ENCODE measurements around the gene CFAP70.

The CFAP70 gene

DNA sequence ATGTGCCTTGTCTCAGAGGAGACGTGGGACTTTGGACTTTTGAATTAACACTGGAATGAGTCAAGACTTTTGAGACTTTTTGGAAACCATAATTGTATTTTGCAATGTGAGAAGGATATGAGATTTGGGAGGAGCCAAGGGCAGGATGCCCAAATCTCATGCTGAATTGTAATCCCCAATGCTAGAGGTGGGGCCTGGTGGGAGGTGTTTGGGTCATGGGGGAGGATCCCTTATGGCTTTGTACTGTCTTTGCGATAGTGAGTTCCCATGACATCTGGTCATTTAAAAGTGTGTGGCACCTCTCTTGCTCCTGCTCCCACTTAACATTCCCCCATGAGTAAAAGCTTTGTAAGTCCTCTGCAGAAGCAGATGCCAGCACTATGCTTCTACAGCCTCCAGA is 150.8 kb downstream of the CFAP70 start:
- Histone ChIP-seq H3K27me3 (replicated peaks; ENCODE audit: control insufficient read depth, insufficient read depth, low read length, poor library complexity, severe bottlenecking) (no peaks in the 10 kb centered on the region), H3K27ac (ENCODE audit: insufficient read depth, low read length, poor library complexity, severe bottlenecking) (no peak overlapping the region), H3K36me3 (ENCODE audit: control insufficient read depth, insufficient read depth, low read length) (peaks cover 2% of the 10 kb centered on the region), H3K4me1 (ENCODE audit: control insufficient read depth, insufficient read depth, low read length, poor library complexity, severe bottlenecking) (no peaks in the 10 kb centered on the region), H3K4me3 (ENCODE audit: insufficient read depth, low read depth, low read length, poor library complexity, severe bottlenecking) (no peak overlapping the region), H3K9me3 (ENCODE audit: control insufficient read depth, low read length) (no peaks in the 10 kb centered on the region)
- no peak for DNase-seq

DNA sequence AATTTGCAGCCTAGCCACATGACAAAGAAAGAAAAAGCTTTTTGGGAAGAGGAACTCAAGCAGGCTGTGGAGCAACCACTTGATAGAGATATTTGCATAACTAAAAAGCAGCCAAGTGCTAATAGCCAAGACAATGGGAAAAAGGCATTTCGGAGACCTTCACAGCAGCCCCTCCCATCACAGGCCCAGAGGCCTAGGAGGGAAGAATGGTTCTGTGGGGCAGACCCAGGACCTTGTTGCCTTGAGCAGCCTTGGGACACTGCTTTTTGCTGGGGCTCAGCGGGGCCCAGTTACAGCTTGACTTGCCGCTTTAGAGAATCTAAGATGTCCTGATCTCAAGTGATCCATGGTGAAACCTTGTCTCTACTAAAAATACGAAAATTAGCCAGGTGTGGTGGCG is 152.3 kb downstream of the CFAP70 start:
- DNase-seq, result no peak
- no peaks in the 10 kb centered on the region for H3K27me3 ChIP-seq (replicated peaks; ENCODE audit: control insufficient read depth, insufficient read depth, low read length, poor library complexity, severe bottlenecking)
- no peaks in the 10 kb centered on the region for H3K9me3 ChIP-seq (ENCODE audit: control insufficient read depth, low read length)
- no peaks in the 10 kb centered on the region for H3K4me1 ChIP-seq (ENCODE audit: control insufficient read depth, insufficient read depth, low read length, poor library complexity, severe bottlenecking)
- H3K4me3 ChIP-seq (ENCODE audit: insufficient read depth, low read depth, low read length, poor library complexity, severe bottlenecking), result no peak overlapping the region
- peaks cover 2% of the 10 kb centered on the region for H3K36me3 ChIP-seq (ENCODE audit: control insufficient read depth, insufficient read depth, low read length)
- H3K27ac ChIP-seq (ENCODE audit: insufficient read depth, low read length, poor library complexity, severe bottlenecking), result no peak overlapping the region

DNA sequence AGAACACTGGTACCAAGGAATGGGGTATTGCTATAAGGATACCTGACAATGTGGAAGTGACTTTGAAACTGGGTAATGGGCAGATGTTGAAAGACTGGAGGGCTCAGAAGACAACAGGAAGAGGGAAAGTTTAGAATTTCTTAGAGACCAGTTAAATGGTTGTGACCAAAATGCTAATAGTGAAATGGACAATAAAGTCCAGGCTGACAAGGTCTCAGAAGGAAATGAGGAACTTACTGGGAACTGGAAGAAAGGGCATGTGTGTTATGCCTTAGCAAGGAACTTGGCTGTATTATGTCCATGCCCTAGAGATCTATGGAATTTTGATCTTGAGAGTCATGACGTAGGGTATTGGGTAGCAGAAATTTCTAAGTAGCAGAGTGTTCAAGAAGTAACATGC is 152.8 kb downstream of the CFAP70 start:
- DNase-seq, result no peak
- Histone ChIP-seq H3K27me3 (replicated peaks; ENCODE audit: control insufficient read depth, insufficient read depth, low read length, poor library complexity, severe bottlenecking) (no peaks in the 10 kb centered on the region), H3K4me3 (ENCODE audit: insufficient read depth, low read depth, low read length, poor library complexity, severe bottlenecking) (no peak overlapping the region), H3K27ac (ENCODE audit: insufficient read depth, low read length, poor library complexity, severe bottlenecking) (no peak overlapping the region), H3K36me3 (ENCODE audit: control insufficient read depth, insufficient read depth, low read length) (peaks cover 2% of the 10 kb centered on the region), H3K9me3 (ENCODE audit: control insufficient read depth, low read length) (no peaks in the 10 kb centered on the region), H3K4me1 (ENCODE audit: control insufficient read depth, insufficient read depth, low read length, poor library complexity, severe bottlenecking) (no peaks in the 10 kb centered on the region)

DNA sequence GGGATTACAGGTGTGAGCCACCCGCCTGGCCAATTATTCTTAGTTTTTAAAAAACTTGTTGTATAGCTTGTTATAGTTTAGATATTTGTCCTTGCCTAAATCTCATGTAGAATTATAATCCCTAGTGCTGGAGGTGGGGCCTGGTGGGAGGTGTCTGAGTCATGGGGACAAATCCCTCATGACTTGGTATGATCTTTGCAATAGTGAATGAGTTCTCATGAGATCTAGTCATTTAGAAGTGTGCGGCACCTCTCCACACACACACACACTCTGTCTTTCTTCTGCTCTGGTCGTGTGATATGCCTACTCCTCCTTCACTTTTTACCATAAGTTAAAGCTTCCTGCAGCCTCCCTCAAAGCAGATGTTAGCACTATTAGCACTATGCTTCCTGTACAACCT is 153.6 kb downstream of the CFAP70 start:
- no peak overlapping the region for H3K4me3 ChIP-seq (ENCODE audit: insufficient read depth, low read depth, low read length, poor library complexity, severe bottlenecking)
- no peaks in the 10 kb centered on the region for H3K9me3 ChIP-seq (ENCODE audit: control insufficient read depth, low read length)
- H3K36me3 ChIP-seq (ENCODE audit: control insufficient read depth, insufficient read depth, low read length), result no peaks in the 10 kb centered on the region

More for the DNA sequence above, 153.6 kb downstream of the CFAP70 start:
- no peak overlapping the region for H3K27ac ChIP-seq (ENCODE audit: insufficient read depth, low read length, poor library complexity, severe bottlenecking)
- no peaks in the 10 kb centered on the region for H3K27me3 ChIP-seq (replicated peaks; ENCODE audit: control insufficient read depth, insufficient read depth, low read length, poor library complexity, severe bottlenecking)
- no peaks in the 10 kb centered on the region for H3K4me1 ChIP-seq (ENCODE audit: control insufficient read depth, insufficient read depth, low read length, poor library complexity, severe bottlenecking)
- DNase-seq, result no peak
